IMR-90 (cell line): ENCODE results near the gene TEAD1. TPM values are rescaled to one million over a fixed set of nuclear protein-coding genes. Genes with fewer than 3 reads are reported as not detected.

Experiments used
- ATAC-seq: fragments of 200-7000 bp; cut with Tn5 transposase; 2 replicates; pipeline ENCODE4 v1.9.1; 2020; ENCODE audit warnings: low read depth, mild to moderate bottlenecking, moderate library complexity
- BruUV-seq: library from RNA; stranded (reverse); fragments of 400-500 nt; replicated peaks from 2 replicates; lab custom pipeline; 2021; lab: Mats Ljungman, UMichigan
- CTCF ChIA-PET: fragments of 300-600 bp; formaldehyde crosslinking; extraction: SDS; loops from one replicate; lab custom pipeline; 2021; ENCODE audit warnings: antibody characterized with exemption; lab: Yijun Ruan, JAX
- POLR2A ChIA-PET: fragments of 300-600 bp; sonication (Branson Sonifier 250); formaldehyde crosslinking; loops from one replicate; lab custom pipeline; 2022; ENCODE audit warnings: antibody characterized with exemption; ENCODE audit not compliant: unreplicated experiment; lab: Charles Lee
- DNase-seq: peaks from one replicate; pipeline ENCODE4 v3.0.0; 2013
- H2AFZ ChIP-seq: replicated peaks from 2 replicates; pipeline ENCODE3; 2013; ENCODE audit warnings: low read length, mild to moderate bottlenecking; ENCODE audit not compliant: poor library complexity
- H2AK5ac ChIP-seq: 2 replicates; pipeline ENCODE4 v1.6.1; 2013; ENCODE audit warnings: low read depth, low read length, inconsistent platforms
- H2AK9ac ChIP-seq: replicated peaks from 2 replicates; pipeline ENCODE3; 2013; ENCODE audit warnings: mild to moderate bottlenecking, low read depth, low read length, moderate library complexity; ENCODE audit not compliant: poor library complexity
- H2BK120ac ChIP-seq: 2 replicates; pipeline ENCODE4 v1.6.1; 2013; ENCODE audit warnings: low read depth, low read length, inconsistent platforms
- H2BK15ac ChIP-seq: 3 replicates; pipeline ENCODE4 v1.6.1; 2013; ENCODE audit warnings: low read depth, low read length, inconsistent platforms
- H2BK20ac ChIP-seq: 2 replicates; pipeline ENCODE4 v1.6.1; 2013; ENCODE audit warnings: low read depth, mild to moderate bottlenecking, inconsistent platforms, low read length, moderate library complexity
- H2BK5ac ChIP-seq: 2 replicates; pipeline ENCODE4 v1.6.1; 2013; ENCODE audit warnings: mild to moderate bottlenecking, low read depth, low read length, inconsistent platforms; ENCODE audit not compliant: poor library complexity, severe bottlenecking
- H3K14ac ChIP-seq: replicated peaks from 2 replicates; pipeline ENCODE4 v1.6.1; 2013; ENCODE audit warnings: low read depth, low read length, inconsistent platforms
- H3K18ac ChIP-seq: 2 replicates; pipeline ENCODE4 v1.6.1; 2013; ENCODE audit warnings: low read depth, low read length, control low read depth
- H3K23ac ChIP-seq: 2 replicates; pipeline ENCODE4 v1.6.1; 2013; ENCODE audit warnings: low read depth, low read length, inconsistent platforms
- H3K27ac ChIP-seq: 2 replicates; pipeline ENCODE4 v1.5.1; 2013; ENCODE audit warnings: mild to moderate bottlenecking, control low read depth, low read length; ENCODE audit not compliant: insufficient read depth
- H3K27me3 ChIP-seq: 2 replicates; pipeline ENCODE4 v1.6.1; 2013; ENCODE audit warnings: low read length; ENCODE audit not compliant: control insufficient read depth, insufficient read depth
- H3K36me3 ChIP-seq: 2 replicates; pipeline ENCODE4 v1.6.1; 2013; ENCODE audit warnings: low read length, mixed read lengths; ENCODE audit not compliant: control insufficient read depth, insufficient read depth
- H3K4ac ChIP-seq: 2 replicates; pipeline ENCODE4 v1.6.1; 2013; ENCODE audit warnings: low read depth, low read length, inconsistent platforms
- H3K4me1 ChIP-seq: 2 replicates; pipeline ENCODE4 v1.6.1; 2013; ENCODE audit warnings: low read length, mixed read lengths; ENCODE audit not compliant: control insufficient read depth, insufficient read depth
- H3K4me2 ChIP-seq: 2 replicates; pipeline ENCODE4 v1.6.1; 2013; ENCODE audit warnings: low read depth, mild to moderate bottlenecking, control low read depth, low read length, moderate library complexity
- H3K4me3 ChIP-seq: 2 replicates; pipeline ENCODE4 v1.5.1; 2013; ENCODE audit warnings: low read depth, mild to moderate bottlenecking, control low read depth, low read length, moderate library complexity; ENCODE audit not compliant: insufficient read depth
- H3K56ac ChIP-seq: 2 replicates; pipeline ENCODE4 v1.6.1; 2013; ENCODE audit warnings: low read length, inconsistent platforms; ENCODE audit not compliant: insufficient read depth; ENCODE audit errors: extremely low read depth
- H3K79me1 ChIP-seq, 2 experiments: 2 replicates each; pipeline ENCODE4 v1.6.1; 2013; ENCODE audit warnings: low read length in 2 of 2, inconsistent platforms in 1 of 2, low read depth in 1 of 2
- H3K9ac ChIP-seq: 2 replicates; pipeline ENCODE4 v1.6.1; 2013; ENCODE audit warnings: low read depth, low read length, control low read depth
- H3K9me1 ChIP-seq: 2 replicates; pipeline ENCODE4 v1.6.1; 2013; ENCODE audit warnings: low read length, inconsistent platforms; ENCODE audit not compliant: insufficient read depth
- H3K9me3 ChIP-seq: 2 replicates; pipeline ENCODE4 v1.6.1; 2013; ENCODE audit warnings: low read length; ENCODE audit not compliant: control insufficient read depth, insufficient read depth
- H4K20me1 ChIP-seq: 2 replicates; pipeline ENCODE4 v1.6.1; 2013; ENCODE audit warnings: low read length, inconsistent platforms; ENCODE audit not compliant: insufficient read depth
- H4K5ac ChIP-seq: 2 replicates; pipeline ENCODE4 v1.6.1; 2013; ENCODE audit warnings: mild to moderate bottlenecking, low read depth, low read length, control low read depth
- H4K8ac ChIP-seq, 2 experiments: 2 replicates each; pipeline ENCODE4 v1.6.1; 2013; ENCODE audit warnings: low read depth in 2 of 2, low read length in 2 of 2, control low read depth in 1 of 2, inconsistent platforms in 1 of 2
- H4K91ac ChIP-seq: 2 replicates; pipeline ENCODE4 v1.6.1; 2013; ENCODE audit warnings: low read depth, low read length, inconsistent platforms; ENCODE audit not compliant: insufficient read depth
- BHLHE40 ChIP-seq: fragments of 150-350 bp; IDR thresholded peaks from 2 replicates; pipeline ENCODE4 v1.6.1; 2016; ENCODE audit warnings: mild to moderate bottlenecking, low read depth, low read length
- CEBPB ChIP-seq: IDR thresholded peaks from 2 replicates; pipeline ENCODE4 v1.6.1; 2012; ENCODE audit warnings: low read depth, low read length, improper control_type of control experiment
- FOS ChIP-seq: fragments of 150-350 bp; IDR thresholded peaks from 2 replicates; pipeline ENCODE4 v1.6.1; 2016; ENCODE audit warnings: low read depth, low read length
- MAFK ChIP-seq: IDR thresholded peaks from 2 replicates; pipeline ENCODE4 v1.6.1; 2012; ENCODE audit warnings: low read depth, low read length, improper control_type of control experiment
- MAZ ChIP-seq: IDR thresholded peaks from 2 replicates; pipeline ENCODE4 v1.6.1; 2012; ENCODE audit warnings: low read depth, mild to moderate bottlenecking, low read length, improper control_type of control experiment, moderate library complexity, borderline replicate concordance
- MXI1 ChIP-seq: IDR thresholded peaks from 2 replicates; pipeline ENCODE4 v1.6.1; 2012; ENCODE audit warnings: low read depth, mild to moderate bottlenecking, low read length, moderate library complexity, borderline replicate concordance
- POLR2A ChIP-seq: IDR thresholded peaks from 2 replicates; pipeline ENCODE4 v1.6.1; 2012; ENCODE audit warnings: mild to moderate bottlenecking, low read depth, low read length
- RAD21 ChIP-seq: IDR thresholded peaks from 2 replicates; pipeline ENCODE4 v1.6.1; 2012; ENCODE audit warnings: low read length, improper control_type of control experiment
- SMC3 ChIP-seq: fragments of 150-350 bp; IDR thresholded peaks from 2 replicates; pipeline ENCODE4 v1.6.1; 2016; ENCODE audit warnings: low read depth, mild to moderate bottlenecking, antibody characterized with exemption, low read length, moderate library complexity
- WGBS, 2 experiments: methylation state at CpG; one replicate each; pipeline versions ENCODE4 v1.1.5 to v1.1.7; 2013; ENCODE audit warnings: missing lambda C conversion rate in 2 of 2; ENCODE audit not compliant: insufficient read length in 1 of 2; ENCODE audit errors: extremely low coverage in 2 of 2; 5-methylcytosine and 5-hydroxymethylcytosine counted together
- dilution Hi-C: fragments of 300-500 bp; cut with HindIII; formaldehyde crosslinking; loops from one replicate; pipeline ENCODE4 v1.14.3; 2018; ENCODE audit warnings: low sequenced_read_pairs; ENCODE audit not compliant: unreplicated experiment
- in situ Hi-C: fragments of 300-500 bp; cut with MboI; formaldehyde crosslinking; loops from 3 replicates; pipeline ENCODE4 v1.14.3; 2019; ENCODE audit warnings: low sequenced_read_pairs, inconsistent platforms, mixed read lengths
- intact Hi-C: fragments of 100-400 bp; cut with micrococcal nuclease; formaldehyde crosslinking; loops from 2 replicates; pipeline ENCODE4 v1.10.0; 2022
- polyA plus RNA-seq, 3 experiments: library from polyadenylated mRNA; depleted of rRNA; stranded (reverse); fragments of >200 nt; gene quantifications; 2 replicates each; pipeline ENCODE4 v1.2.3, GENCODE V29; 2012; ENCODE audit warnings: low replicate concordance in 1 of 3
- total RNA-seq: library from RNA; depleted of rRNA; stranded (reverse); fragments of >200 nt; gene quantifications from 2 replicates; pipeline ENCODE4 v1.2.3, GENCODE V29; 2012
- TF ChIP-seq, protein P1 (sequence below): fragments of 150-350 bp; IDR thresholded peaks from 2 replicates; pipeline ENCODE4 v1.6.1; 2017; ENCODE audit warnings: mild to moderate bottlenecking, antibody characterized with exemption, low read length, low read depth
- TF ChIP-seq, protein P2 (sequence below): conservative IDR thresholded peaks from 2 replicates; pipeline ENCODE4 v1.5.1; 2012; ENCODE audit warnings: mild to moderate bottlenecking, low read depth, low read length, improper control_type of control experiment

TEAD1 gene
- total and polyA plus RNA-seq, 2 of the 4 experiments (the other 2 are of a cell fraction) = 51.8 to 69.2 TPM

DNA sequence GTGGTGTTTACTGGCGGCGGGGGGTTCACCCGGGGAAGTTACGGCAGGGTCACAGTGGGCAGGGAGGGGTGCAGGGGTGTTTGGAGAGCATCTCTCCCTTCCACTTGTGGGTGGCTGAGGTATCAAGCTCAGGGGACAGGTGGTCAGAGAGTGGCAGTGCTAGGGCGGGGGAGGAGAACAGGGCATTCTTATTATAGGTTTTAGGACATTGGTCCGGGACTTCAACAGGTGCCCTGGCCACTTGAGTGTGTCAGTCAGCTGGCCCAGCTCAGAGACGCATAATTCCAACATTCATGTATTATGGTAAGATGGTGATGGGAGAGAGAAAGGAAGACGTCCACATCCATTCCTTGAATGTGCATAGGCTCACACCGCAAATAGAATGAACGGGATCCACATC lies 101.7 kb downstream of the TEAD1 start:
- Histone ChIP-seq H3K27me3 (no peaks in the 10 kb centered on the region), H3K9me1 (peaks cover 38% of the 10 kb centered on the region), H2BK15ac (no peak overlapping the region), H3K23ac (no peak overlapping the region), H3K56ac (no peak overlapping the region), H3K14ac (no peak overlapping the region), H4K91ac (no peak overlapping the region), H3K27ac (no peak overlapping the region), H3K9ac (no peak overlapping the region), H2AK9ac (no peak overlapping the region), H3K4ac (no peak overlapping the region), H3K79me1 (peaks cover 27 to 77% of the 10 kb centered on the region in 2 experiments), H2BK120ac (no peak overlapping the region), H2BK5ac (no peak overlapping the region), H2AK5ac (no peak overlapping the region), H2AFZ (no peak overlapping the region), H4K8ac (no peak overlapping the region), H3K4me1 (peaks cover 22% of the 10 kb centered on the region), H4K20me1 (peaks cover 80% of the 10 kb centered on the region), H3K4me2 (no peak overlapping the region), H3K4me3 (no peak overlapping the region), H3K36me3 (peaks cover 3% of the 10 kb centered on the region; the same call in 1 of the 2 replicates), H3K9me3 (no peaks in the 10 kb centered on the region), H4K5ac (no peak overlapping the region), H3K18ac (no peak overlapping the region), H2BK20ac (no peak overlapping the region)
- WGBS, 2 experiments = 100% methylated on average over 2 of the region's 10 CpGs; no CpG with 5 or more reads in 1 of the 2 experiments
- intact Hi-C loops (loop anchor here (10.0 kb wide), 1 partner anchor 441 kb away; no protein-coding TSS in a partner anchor), in situ Hi-C loops (no loop called here), dilution Hi-C loops (no loop called here)
- BruUV-seq = no TSS peak
- TF ChIP-seq MXI1 (no peak), POLR2A (no peak), RAD21 (no peak), BHLHE40 (no peak), MAZ (no peak), MAFK (no peak), SMC3 (no peak), CEBPB (no peak), FOS (no peak)
- TF ChIP-seq, protein P1, sequence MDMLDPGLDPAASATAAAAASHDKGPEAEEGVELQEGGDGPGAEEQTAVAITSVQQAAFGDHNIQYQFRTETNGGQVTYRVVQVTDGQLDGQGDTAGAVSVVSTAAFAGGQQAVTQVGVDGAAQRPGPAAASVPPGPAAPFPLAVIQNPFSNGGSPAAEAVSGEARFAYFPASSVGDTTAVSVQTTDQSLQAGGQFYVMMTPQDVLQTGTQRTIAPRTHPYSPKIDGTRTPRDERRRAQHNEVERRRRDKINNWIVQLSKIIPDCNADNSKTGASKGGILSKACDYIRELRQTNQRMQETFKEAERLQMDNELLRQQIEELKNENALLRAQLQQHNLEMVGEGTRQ = no peak
- TF ChIP-seq, protein P2, sequence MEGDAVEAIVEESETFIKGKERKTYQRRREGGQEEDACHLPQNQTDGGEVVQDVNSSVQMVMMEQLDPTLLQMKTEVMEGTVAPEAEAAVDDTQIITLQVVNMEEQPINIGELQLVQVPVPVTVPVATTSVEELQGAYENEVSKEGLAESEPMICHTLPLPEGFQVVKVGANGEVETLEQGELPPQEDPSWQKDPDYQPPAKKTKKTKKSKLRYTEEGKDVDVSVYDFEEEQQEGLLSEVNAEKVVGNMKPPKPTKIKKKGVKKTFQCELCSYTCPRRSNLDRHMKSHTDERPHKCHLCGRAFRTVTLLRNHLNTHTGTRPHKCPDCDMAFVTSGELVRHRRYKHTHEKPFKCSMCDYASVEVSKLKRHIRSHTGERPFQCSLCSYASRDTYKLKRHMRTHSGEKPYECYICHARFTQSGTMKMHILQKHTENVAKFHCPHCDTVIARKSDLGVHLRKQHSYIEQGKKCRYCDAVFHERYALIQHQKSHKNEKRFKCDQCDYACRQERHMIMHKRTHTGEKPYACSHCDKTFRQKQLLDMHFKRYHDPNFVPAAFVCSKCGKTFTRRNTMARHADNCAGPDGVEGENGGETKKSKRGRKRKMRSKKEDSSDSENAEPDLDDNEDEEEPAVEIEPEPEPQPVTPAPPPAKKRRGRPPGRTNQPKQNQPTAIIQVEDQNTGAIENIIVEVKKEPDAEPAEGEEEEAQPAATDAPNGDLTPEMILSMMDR = no peak
- DNase-seq (no peak), ATAC-seq (no peak)
- POLR2A ChIA-PET = no interaction called here
- CTCF ChIA-PET = interaction anchor here (1.4 kb wide), 1 partner anchor 216 kb away, joined by 3 read pairs; no protein-coding TSS in a partner anchor
